WI38 (cell line): Measurements from ENCODE around the gene ABLIM3.

Experiments
- H3K4me3 ChIP-seq: 2 replicates; pipeline ENCODE4 v1.5.1; 2011; ENCODE audit warnings: low read depth, mild to moderate bottlenecking, control low read depth, low read length
- TF ChIP-seq, protein P1 (sequence below): IDR thresholded peaks from 2 replicates; pipeline ENCODE4 v1.5.1; 2012; ENCODE audit warnings: low read depth, mild to moderate bottlenecking, control low read depth, low read length

Gene ABLIM3

DNA sequence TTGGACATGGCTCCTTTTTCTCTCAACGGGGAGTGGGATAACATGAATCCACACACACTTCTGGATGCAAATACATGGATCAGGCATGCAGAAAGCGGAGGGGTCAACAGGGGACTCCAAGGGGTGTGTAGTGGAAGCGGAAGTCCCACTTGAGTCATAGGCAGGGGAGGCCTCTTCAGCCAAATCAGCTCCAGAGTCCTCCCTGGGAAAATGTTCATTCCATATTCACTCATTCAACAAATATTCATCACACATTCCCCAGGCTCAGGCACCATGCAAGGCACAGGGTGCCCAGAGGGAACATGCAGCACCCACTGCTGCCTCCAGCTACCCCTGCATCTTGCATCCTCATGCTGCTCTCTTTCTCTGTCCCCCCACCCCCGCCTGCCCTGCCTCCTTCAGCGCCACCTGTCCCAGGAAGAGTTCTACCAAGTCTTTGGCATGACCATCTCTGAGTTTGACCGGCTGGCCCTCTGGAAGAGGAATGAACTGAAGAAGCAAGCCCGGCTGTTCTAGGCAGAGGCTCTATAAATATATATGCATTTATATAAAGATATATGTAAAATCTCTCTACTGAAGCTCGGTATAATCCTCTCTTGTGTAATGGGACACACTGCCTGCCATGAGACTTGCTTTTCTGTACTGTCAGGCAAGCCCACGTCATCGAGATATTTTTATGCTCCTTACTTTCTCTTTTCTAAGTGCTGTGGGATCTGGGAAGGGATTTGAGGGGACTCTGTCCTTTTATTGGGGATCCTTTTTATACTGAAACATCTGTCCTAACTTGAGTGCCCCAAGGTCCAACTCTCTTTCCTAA, 116.8 kb downstream of the ABLIM3 start:
- no peak overlapping the region for H3K4me3 ChIP-seq
- TF ChIP-seq, protein P1, sequence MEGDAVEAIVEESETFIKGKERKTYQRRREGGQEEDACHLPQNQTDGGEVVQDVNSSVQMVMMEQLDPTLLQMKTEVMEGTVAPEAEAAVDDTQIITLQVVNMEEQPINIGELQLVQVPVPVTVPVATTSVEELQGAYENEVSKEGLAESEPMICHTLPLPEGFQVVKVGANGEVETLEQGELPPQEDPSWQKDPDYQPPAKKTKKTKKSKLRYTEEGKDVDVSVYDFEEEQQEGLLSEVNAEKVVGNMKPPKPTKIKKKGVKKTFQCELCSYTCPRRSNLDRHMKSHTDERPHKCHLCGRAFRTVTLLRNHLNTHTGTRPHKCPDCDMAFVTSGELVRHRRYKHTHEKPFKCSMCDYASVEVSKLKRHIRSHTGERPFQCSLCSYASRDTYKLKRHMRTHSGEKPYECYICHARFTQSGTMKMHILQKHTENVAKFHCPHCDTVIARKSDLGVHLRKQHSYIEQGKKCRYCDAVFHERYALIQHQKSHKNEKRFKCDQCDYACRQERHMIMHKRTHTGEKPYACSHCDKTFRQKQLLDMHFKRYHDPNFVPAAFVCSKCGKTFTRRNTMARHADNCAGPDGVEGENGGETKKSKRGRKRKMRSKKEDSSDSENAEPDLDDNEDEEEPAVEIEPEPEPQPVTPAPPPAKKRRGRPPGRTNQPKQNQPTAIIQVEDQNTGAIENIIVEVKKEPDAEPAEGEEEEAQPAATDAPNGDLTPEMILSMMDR: no peak

DNA sequence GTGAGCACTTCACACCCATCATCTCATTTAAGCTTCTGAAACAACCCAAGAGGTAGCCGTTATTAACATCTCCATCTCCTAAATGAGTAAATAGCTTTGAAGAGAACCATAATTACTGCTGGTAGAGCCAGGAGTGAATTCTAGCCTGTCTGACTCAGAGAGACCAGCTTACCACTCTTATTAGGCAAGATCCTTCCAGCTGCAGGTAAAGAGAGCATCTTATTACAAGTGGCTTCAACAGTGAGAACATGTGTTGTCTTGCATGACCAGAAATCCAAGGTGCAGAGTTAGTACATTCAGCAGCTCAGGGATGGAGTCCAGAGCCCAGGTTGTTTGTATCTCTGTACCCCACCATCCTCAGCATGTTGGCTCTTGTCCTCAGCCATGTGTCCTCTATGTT, 119.5 kb downstream of the ABLIM3 start:
- TF ChIP-seq, protein P1: no peak
- no peak overlapping the region for H3K4me3 ChIP-seq

DNA sequence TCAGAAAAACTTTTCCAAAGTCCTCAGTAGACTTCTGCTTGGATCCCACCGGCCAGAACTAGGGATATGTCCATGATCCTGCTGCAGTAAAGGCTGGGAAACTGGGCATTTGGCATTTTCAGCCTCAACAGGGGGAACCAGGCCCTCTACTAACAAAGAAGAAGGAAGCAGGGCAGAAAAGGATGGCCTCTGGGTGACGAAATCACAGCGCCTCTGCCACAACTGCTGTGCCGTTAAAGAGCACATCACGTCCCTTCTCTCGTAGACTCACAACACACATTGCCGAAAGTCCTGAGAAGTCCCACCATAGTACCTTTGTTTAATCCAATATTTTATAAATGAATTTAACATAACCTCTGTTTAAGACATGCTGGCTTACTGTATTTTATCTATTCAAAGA, 120.0 kb downstream of the ABLIM3 start:
- TF ChIP-seq, protein P1: no peak
- H3K4me3 ChIP-seq: no peak overlapping the region

DNA sequence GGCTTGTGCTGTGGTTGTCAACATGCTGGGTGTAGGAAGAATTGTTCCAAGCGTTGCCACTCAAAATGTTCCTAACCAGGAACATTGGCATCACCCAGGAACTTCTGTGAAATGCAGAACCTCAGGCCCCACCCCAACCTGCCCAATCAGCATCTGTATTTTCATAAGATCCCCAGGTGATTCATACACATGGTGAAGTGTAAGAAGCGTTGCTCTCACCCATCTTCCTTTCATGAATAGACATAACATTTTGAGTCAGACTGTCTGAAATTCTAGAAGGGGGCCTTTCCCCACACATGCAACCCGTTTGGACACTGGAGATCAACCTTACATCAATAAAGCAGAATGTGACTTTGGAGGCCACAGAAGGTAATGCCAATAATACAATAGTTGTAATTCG, 121.0 kb downstream of the ABLIM3 start:
- H3K4me3 ChIP-seq: no peak overlapping the region
- TF ChIP-seq, protein P1: no peak

DNA sequence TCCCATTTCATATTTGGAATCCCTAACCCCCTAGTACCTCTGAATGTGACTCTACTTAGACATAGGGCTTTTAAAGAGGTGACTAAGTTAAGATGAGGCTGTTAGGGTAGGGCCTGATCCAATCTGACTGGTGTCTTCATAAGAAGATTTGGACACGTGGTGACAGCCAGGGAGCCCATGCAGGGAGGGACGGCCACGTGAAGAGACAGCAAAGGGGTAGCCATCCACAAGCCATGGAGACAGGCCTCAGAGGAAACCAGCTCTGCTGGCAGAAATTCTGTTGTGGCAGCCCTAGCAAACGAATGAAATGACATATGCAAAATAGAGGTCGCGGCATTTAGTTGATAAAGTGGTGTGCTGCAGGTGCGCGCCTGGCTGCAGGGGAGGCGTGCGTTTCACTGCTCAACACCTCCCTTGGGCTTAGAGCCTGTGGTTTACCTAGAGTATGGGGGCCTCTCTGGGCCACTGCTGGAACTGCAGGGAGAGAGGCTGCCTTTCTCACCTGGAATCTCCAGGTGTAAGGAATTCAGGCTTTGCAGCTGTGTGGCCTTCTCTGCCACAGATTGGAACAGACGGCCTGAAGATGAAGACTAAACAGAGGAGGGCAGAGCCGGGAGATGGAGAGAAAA, 123.3 kb downstream of the ABLIM3 start:
- TF ChIP-seq, protein P1: peak; percentile 34; the same call in 1 of the 2 replicates
- no peak overlapping the region for H3K4me3 ChIP-seq

DNA sequence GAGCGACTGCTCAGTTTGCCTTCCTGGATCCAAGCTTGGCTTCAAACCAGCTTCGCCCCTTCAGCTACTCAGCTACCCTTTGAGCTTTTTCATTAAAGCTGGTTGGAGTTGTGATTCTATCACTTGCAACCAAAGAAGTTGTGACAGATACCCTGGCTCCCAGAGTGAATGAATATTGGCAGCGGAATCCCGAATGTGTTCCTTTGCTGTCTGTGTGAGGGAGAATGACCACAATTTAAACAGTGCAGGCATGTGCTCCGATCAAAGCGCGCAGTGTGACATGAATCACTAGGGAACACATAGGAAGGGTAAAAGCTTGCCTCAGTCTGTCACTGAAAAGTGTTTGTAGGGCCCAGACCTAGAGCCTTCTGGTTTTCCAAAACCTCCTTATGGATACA, 123.8 kb downstream of the ABLIM3 start:
- TF ChIP-seq, protein P1: no peak
- H3K4me3 ChIP-seq: no peak overlapping the region

DNA sequence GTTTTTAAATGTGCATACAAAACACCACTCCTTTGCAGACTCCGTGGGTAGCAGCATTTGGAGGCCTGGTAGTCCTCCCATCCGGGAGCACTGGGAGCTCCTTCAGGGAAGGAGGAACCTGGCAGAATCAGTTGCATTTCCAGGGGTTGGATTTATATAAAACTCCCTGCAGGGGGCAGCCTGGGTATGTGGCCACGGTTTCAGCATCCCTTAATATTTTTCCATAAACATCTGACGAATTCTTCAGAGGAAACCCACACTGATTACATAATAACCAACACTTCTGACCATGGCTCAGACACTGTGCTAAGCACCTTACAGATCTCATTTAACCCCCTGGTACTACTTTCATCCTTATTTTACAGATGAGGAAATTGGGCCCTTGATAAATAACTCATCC, 124.3 kb downstream of the ABLIM3 start:
- no peak overlapping the region for H3K4me3 ChIP-seq
- TF ChIP-seq, protein P1: peak; percentile 46; the same call in 1 of the 2 replicates
